Glutamatergic neuron (in vitro differentiated cells): ENCODE measurements around the gene SIL1. TPM values are rescaled to one million over a fixed set of nuclear protein-coding genes. Genes with fewer than 3 reads are reported as not detected.

ENCODE experiments used
- DNase-seq: peaks from one replicate; pipeline ENCODE4 v3.0.0; 2022
- H3K27ac Mint-ChIP-seq: one replicate; pipeline ENCODE4 v1.8.0; 2020; ENCODE audit warnings: mild to moderate bottlenecking, mixed read lengths, inconsistent platforms; ENCODE audit not compliant: unreplicated experiment
- H3K27me3 Mint-ChIP-seq: one replicate; pipeline ENCODE4 v1.8.0; 2020; ENCODE audit warnings: mild to moderate bottlenecking, moderate library complexity, mixed read lengths, inconsistent platforms; ENCODE audit not compliant: unreplicated experiment
- H3K36me3 Mint-ChIP-seq: one replicate; pipeline ENCODE4 v1.8.0; 2020; ENCODE audit warnings: mild to moderate bottlenecking, mixed read lengths, inconsistent platforms; ENCODE audit not compliant: unreplicated experiment
- H3K4me1 Mint-ChIP-seq: one replicate; pipeline ENCODE4 v1.8.0; 2020; ENCODE audit warnings: mild to moderate bottlenecking, low read depth, mixed read lengths, inconsistent platforms; ENCODE audit not compliant: unreplicated experiment
- H3K4me3 Mint-ChIP-seq: one replicate; pipeline ENCODE4 v1.8.0; 2020; ENCODE audit warnings: mild to moderate bottlenecking, mixed read lengths, inconsistent platforms; ENCODE audit not compliant: unreplicated experiment
- H3K9me3 Mint-ChIP-seq: one replicate; pipeline ENCODE4 v1.8.0; 2020; ENCODE audit warnings: mild to moderate bottlenecking, moderate library complexity, mixed read lengths, inconsistent platforms; ENCODE audit not compliant: unreplicated experiment
- total RNA-seq: library from RNA; stranded (reverse); fragmentation: NEBNext Ultra II Directional; extraction: Animal tissue kit (Norgen Biotek cat#: 25700); gene quantifications from one replicate; pipeline ENCODE4 v1.2.1, GENCODE V29; 2021; ENCODE audit not compliant: unreplicated experiment
- TF ChIP-seq, protein P1 (sequence below): fragments of 200-600 bp; sonication (generic); IDR thresholded peaks from one replicate; pipeline ENCODE4 v1.5.0; 2021; ENCODE audit not compliant: partially characterized antibody, unreplicated experiment

The SIL1 gene
- total RNA-seq, 1 donor from 2014 or later: 15.9 TPM

DNA sequence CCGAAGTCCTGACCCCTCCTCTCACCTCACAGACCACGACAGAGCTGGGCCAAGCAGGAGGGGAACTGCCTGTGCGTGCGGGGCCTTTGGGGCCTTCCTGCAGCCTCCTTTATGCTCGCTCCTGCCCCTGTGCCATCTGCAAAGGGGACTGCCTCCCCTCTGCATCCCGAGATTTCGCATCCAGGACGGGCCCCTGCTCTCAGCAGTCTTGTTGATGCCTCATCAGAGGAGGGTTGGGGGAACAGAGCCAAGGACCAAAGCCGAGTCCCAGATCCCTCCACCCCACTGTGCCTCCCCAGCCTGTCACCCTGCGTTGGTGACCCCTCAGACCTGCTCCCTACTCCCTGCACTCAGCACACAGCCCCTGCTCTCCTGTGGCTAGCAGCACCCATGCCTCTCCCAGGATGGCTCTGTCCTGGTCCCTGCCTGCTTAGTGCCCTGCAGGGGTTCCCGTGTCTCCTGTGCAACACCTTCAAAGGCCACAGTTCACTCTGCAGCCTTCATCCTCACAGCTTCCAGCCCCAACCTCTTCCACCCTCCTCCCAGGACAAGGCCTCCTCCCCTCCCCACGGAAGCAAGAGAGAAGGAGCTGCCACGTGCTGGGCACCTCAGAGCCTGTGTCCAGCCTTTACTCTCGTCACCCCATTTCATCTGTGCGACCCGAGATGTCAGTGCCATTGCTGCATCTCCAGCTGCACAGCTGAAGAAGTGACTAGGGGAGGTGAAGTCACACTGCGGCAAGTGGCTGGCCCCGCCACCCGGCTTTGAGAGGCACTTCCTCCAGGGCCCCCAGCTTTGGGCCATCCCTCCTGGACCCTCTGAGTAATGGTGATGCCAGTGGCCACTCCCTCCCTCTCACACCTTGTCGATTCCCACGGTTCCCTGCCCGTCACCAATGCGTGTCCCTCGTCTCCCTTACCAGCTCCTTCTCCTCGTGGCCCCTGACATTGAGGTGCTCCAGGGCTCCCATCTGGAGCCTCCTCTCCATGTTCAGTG, 260.5 kb downstream of the SIL1 start:
- H3K4me3 Mint-ChIP-seq: peak overlapping the region; percentile 28
- TF ChIP-seq, protein P1, sequence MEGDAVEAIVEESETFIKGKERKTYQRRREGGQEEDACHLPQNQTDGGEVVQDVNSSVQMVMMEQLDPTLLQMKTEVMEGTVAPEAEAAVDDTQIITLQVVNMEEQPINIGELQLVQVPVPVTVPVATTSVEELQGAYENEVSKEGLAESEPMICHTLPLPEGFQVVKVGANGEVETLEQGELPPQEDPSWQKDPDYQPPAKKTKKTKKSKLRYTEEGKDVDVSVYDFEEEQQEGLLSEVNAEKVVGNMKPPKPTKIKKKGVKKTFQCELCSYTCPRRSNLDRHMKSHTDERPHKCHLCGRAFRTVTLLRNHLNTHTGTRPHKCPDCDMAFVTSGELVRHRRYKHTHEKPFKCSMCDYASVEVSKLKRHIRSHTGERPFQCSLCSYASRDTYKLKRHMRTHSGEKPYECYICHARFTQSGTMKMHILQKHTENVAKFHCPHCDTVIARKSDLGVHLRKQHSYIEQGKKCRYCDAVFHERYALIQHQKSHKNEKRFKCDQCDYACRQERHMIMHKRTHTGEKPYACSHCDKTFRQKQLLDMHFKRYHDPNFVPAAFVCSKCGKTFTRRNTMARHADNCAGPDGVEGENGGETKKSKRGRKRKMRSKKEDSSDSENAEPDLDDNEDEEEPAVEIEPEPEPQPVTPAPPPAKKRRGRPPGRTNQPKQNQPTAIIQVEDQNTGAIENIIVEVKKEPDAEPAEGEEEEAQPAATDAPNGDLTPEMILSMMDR: no peak
- peaks cover 26% of the 10 kb centered on the region for H3K27me3 Mint-ChIP-seq
- peaks cover 42% of the 10 kb centered on the region for H3K4me1 Mint-ChIP-seq
- H3K36me3 Mint-ChIP-seq: no peaks in the 10 kb centered on the region
- H3K9me3 Mint-ChIP-seq: peaks cover 19% of the 10 kb centered on the region
- peak overlapping the region; percentile 92 for H3K27ac Mint-ChIP-seq
- DNase-seq: no peak

DNA sequence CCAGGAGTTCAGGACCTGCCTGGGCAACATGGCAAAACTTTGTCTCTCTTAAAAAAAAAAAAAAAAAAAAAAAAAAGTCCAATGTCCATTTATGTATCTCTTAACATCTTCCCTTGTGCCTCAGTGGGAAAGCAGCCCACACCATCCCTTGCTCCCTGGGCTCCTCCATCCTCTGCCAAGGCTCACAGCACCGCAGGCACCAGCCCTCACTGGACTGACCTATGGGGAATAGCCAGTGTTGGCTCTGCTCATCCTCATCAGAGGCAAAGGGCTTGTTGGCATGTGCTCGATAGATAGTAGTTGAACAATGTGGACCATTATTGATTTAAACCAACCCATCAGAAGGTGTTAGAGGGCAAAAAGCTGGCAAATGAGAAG, 261.2 kb downstream of the SIL1 start:
- no peak overlapping the region for H3K4me3 Mint-ChIP-seq
- peaks cover 26% of the 10 kb centered on the region for H3K27me3 Mint-ChIP-seq
- H3K4me1 Mint-ChIP-seq: peaks cover 35% of the 10 kb centered on the region
- H3K27ac Mint-ChIP-seq: peak overlapping the region; percentile 69
- H3K9me3 Mint-ChIP-seq: peaks cover 19% of the 10 kb centered on the region
- TF ChIP-seq, protein P1: no peak
- no peaks in the 10 kb centered on the region for H3K36me3 Mint-ChIP-seq
- DNase-seq: no peak

DNA sequence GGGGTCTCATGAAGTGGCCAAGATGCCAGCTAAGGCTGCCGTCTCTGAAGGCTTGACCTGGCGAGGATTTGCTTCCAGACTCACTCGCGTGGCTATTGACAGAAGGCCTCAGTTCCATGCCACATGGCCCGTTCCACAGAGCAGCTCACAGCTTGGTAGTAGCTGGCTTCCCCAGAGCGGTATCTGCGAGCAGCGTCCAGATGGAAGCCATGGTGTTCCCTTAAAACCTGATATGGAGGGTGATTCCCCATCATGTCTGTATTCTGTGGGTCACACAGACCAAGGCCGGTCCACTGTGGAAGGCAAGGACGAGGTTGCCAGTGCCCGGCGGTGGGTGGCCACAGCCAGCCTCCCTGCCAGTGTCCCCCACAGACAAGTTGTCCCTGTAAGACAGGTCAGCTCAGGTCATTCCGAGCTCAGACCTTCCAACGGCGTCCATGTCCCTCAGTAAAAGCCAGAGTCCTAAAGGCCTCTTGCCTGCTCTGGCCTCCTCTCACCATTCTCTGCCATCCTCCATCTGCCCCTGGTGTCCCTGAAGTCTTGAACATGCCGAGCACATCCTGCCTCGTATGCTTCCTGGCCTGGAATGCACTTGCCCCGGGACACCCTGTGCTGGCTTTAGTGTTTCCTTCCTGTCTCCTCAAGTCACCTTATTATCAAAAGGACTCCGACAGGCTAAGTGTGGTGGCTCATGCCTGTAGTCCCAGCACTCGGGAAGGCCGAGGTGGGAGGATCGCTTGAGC, 261.8 kb downstream of the SIL1 start:
- Mint-ChIP-seq H3K27ac (peak overlapping the region; percentile 62), H3K36me3 (peaks cover 3% of the 10 kb centered on the region), H3K4me3 (no peak overlapping the region), H3K9me3 (peaks cover 20% of the 10 kb centered on the region), H3K4me1 (peaks cover 34% of the 10 kb centered on the region), H3K27me3 (peaks cover 25% of the 10 kb centered on the region)
- TF ChIP-seq, protein P1: no peak
- DNase-seq: no peak

DNA sequence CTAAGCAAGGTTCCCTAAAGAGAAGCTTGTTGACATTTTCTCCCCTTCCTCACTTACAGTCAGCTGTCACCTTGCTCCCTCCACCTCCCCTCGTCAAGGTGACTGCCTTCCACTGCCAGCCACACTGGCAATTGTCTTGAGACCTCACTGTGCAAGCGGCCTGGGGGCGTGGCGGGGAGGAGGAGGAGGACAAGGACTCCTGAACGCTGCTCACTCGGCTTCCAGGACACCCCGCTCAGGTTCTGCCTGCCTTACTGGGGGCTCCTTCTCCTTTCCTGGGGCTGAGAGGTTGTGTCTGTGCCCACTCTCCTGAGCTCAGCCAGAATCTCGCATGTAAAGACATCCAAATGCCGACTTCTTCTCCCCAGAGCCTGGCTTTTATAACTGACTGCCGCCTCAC, 262.7 kb downstream of the SIL1 start:
- Mint-ChIP-seq H3K27ac (peak overlapping the region; percentile 4), H3K36me3 (peaks cover 7% of the 10 kb centered on the region), H3K9me3 (peaks cover 24% of the 10 kb centered on the region), H3K4me3 (no peak overlapping the region), H3K4me1 (peaks cover 38% of the 10 kb centered on the region), H3K27me3 (peaks cover 28% of the 10 kb centered on the region)
- TF ChIP-seq, protein P1: no peak
- no peak for DNase-seq
